ENCODE measurements around the gene RAB13. TPM values are rescaled to one million over a fixed set of nuclear protein-coding genes. Genes with fewer than 3 reads are reported as not detected.

The RAB13 gene
- total and polyA plus RNA-seq, 2 of the 8 experiments (the other 6 are each of a cell fraction or from before 2014, with no cell fraction given) = 70.5 to 157 TPM

DNA sequence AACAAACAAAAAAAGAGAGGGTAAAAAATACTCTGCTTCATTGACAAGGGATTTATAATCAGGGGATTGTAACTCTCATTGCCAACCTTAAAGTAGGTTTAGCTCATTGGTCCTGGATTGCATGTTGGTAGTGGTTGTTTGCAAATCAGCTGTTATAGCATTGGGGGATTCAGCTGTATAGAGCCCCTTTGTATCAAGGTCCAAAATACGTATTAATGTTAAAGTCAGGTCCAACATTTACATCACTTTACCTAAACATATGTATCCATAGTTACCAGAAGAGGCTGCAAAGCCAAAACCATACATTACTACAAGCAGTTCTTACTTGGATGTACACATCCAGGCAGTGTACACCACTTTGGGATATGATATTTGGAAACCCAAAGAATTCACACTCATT is 33.8 kb upstream of the RAB13 start:
- Histone ChIP-seq H3K9me3 (ENCODE audit: insufficient read depth in 2 of 2, low read depth in 1 of 2, low read length in 1 of 2) (no peaks in the 10 kb centered on the region), H3K23ac (ENCODE audit: insufficient read length) (no peak overlapping the region), H4K8ac (ENCODE audit: extremely low read depth, insufficient read depth, low read length) (no peak overlapping the region), H3K4me2 (ENCODE audit: insufficient read depth in 1 of 2, low read depth in 2 of 2, low read length in 2 of 2) (no peak overlapping the region), H3K27ac (ENCODE audit: low read depth, low read length) (no peak overlapping the region), H3K79me1 (ENCODE audit: low read depth, low read length) (no peaks in the 10 kb centered on the region), H3K79me2 (ENCODE audit: control insufficient read depth in 1 of 2, insufficient read depth in 2 of 2, low read length in 2 of 2) (no peaks in the 10 kb centered on the region), H3K27me3 (replicated peaks in 1 of 4; ENCODE audit: control insufficient read depth in 3 of 4, extremely low read depth in 1 of 4, insufficient read depth in 3 of 4, low read length in 3 of 4) (no peaks in the 10 kb centered on the region), H3K4me1 (replicated peaks in 1 of 4; ENCODE audit: control insufficient read depth in 3 of 4, insufficient read depth in 4 of 4, low read length in 3 of 4) (no peaks in the 10 kb centered on the region), H2BK5ac (ENCODE audit: low read depth, low read length) (no peak overlapping the region), H2BK120ac (replicated peaks; ENCODE audit: low read depth, low read length) (no peak overlapping the region), H2BK15ac (ENCODE audit: low read length) (no peak overlapping the region), H4K91ac (replicated peaks; ENCODE audit: insufficient read length, low read length) (no peak overlapping the region), H2AK5ac (ENCODE audit: low read depth, low read length) (no peak overlapping the region), H3K4ac (replicated peaks; ENCODE audit: insufficient read length, low read depth, low read length) (no peak overlapping the region), H3K14ac (ENCODE audit: insufficient read length) (no peak overlapping the region), H4K20me1 (replicated peaks in 1 of 2; ENCODE audit: control insufficient read depth in 1 of 2, insufficient read depth in 2 of 2, low read length in 2 of 2) (no peaks in the 10 kb centered on the region), H2AFZ (ENCODE audit: low read length) (no peak overlapping the region), H4K5ac (ENCODE audit: insufficient read length, low read depth, low read length) (no peak overlapping the region), H3K36me3 (ENCODE audit: control insufficient read depth in 2 of 4, insufficient read depth in 4 of 4, low read length in 3 of 4) (no peaks in the 10 kb centered on the region), H3K23me2 (ENCODE audit: low read depth, low read length) (no peaks in the 10 kb centered on the region), H3K4me3 (ENCODE audit: extremely low read depth in 1 of 4, insufficient read depth in 2 of 4, low read depth in 3 of 4, low read length in 4 of 4) (no peak overlapping the region), H3K56ac (replicated peaks; ENCODE audit: insufficient read length, low read depth, low read length) (no peak overlapping the region), H2BK12ac (ENCODE audit: low read depth, low read length) (no peak overlapping the region), H2BK20ac (ENCODE audit: low read length) (no peak overlapping the region), H3K9ac (replicated peaks in 1 of 4; ENCODE audit: extremely low read depth in 1 of 4, low read depth in 3 of 4, low read length in 3 of 4) (no peak overlapping the region), H3K18ac (ENCODE audit: extremely low read depth, low read length) (no peak overlapping the region)
- CTCF ChIA-PET (ENCODE audit: partially characterized antibody) = no interaction called here
- FAIRE-seq = no peak
- DNase-seq (ENCODE audit: low read depth in 1 of 2, low spot score in 2 of 2) = no peak
- WGBS, 2 experiments (ENCODE audit: extremely low coverage in 1 of 2, insufficient coverage in 1 of 2, insufficient read length in 1 of 2, insufficient replicate concordance in 2 of 2, low coverage in 1 of 2, low lambda C conversion rate in 2 of 2, missing lambda C conversion rate in 1 of 2) = 83% methylated on average over 1 of the region's 1 CpG; no CpG with 5 or more reads in 1 of the 2 experiments
- TF ChIP-seq BRCA1 (IDR thresholded peaks at IDR 0.05; ENCODE audit: low read depth, low read length) (no peak), TBP (IDR thresholded peaks at IDR 0.05; ENCODE audit: low read depth, low read length) (no peak), CREB1 (IDR thresholded peaks at IDR 0.05) (no peak), ATF2 (IDR thresholded peaks at IDR 0.05; ENCODE audit: low read length) (no peak), SRF (IDR thresholded peaks at IDR 0.05; ENCODE audit: low read depth, low read length) (no peak), TAF7 (optimal IDR thresholded peaks at IDR 0.05; ENCODE audit: borderline replicate concordance, low read depth, low read length) (no peak), BACH1 (IDR thresholded peaks at IDR 0.05; ENCODE audit: low read length) (no peak), CBX5 (IDR thresholded peaks at IDR 0.05; ENCODE audit: low read depth, low read length) (no peak), EGR1 (IDR thresholded peaks at IDR 0.05; ENCODE audit: borderline replicate concordance, low read depth, low read length) (no peak), SIX5 (IDR thresholded peaks at IDR 0.05; ENCODE audit: low read depth, low read length) (no peak), CHD1 (IDR thresholded peaks at IDR 0.05; ENCODE audit: low read depth, low read length) (no peak), SP2 (IDR thresholded peaks at IDR 0.05; ENCODE audit: low read length) (no peak), NRF1 (IDR thresholded peaks at IDR 0.05; ENCODE audit: low read depth, low read length) (no peak), SAP30 (IDR thresholded peaks at IDR 0.05; ENCODE audit: insufficient read depth, insufficient replicate concordance, low read length) (no peak), POU5F1 (IDR thresholded peaks at IDR 0.05; ENCODE audit: low read depth, low read length) (no peak)
- POLR2A ChIA-PET (ENCODE audit: partially characterized antibody) = interaction anchor here (1.3 to 5.3 kb wide), 2 partner anchors 9 to 30 kb away, joined by 3 to 40 read pairs; partner anchors contain the start of gene RPS27

All from H1 (cell line).